Stimulated activated naive CD8-positive, alpha-beta T cell treated with anti-CD3 and anti-CD28 coated beads, Interleukin-15, Interleukin-2, amounts not matched to agents 100 U/mL and 50 U/mL, for 24 hours (primary cell): ENCODE data around the gene MYO18B.
A peak's percentile ranks its signal among the peaks of the same experiment; 100 is the strongest.

ENCODE experiments used
- ATAC-seq: fragments of 150-1000 bp; cut with Tn5 transposase; one replicate; pipeline ENCODE4 v1.10.0; 2021
- DNase-seq: peaks from one replicate; pipeline ENCODE4 v3.0.0; 2021

The MYO18B gene

GRCh38 chr22:25750569-25751173 is 8.7 kb downstream of the MYO18B start:
- no peak for ATAC-seq

DNA sequence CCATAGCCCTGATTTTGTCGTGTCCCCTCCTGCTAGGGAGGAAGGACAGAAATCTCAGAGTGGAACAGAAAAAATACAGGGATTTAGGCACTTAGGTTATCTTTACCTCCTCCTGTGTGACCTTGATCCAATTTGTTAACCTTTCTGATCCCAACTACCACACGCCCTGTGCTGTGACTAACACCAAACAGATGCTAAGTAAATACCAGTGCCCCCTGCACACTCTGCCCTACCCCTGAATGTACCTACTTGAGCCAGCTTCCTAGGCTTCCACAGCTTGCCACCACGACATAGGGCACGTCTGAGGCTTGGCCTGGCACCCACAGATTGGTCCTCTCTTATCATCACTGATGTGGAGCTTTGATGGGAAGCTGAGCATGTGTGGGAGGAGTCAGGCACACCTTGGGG is 9.2 kb downstream of the MYO18B start:
- no peak for ATAC-seq
- no peak for DNase-seq

More at GRCh38 chr22:25750569-25751173, 8.7 kb downstream of the MYO18B start:
- DNase-seq: no peak

GRCh38 chr22:25752615-25753214 is 10.7 kb downstream of the MYO18B start:
- DNase-seq: no peak
- ATAC-seq: no peak

DNA sequence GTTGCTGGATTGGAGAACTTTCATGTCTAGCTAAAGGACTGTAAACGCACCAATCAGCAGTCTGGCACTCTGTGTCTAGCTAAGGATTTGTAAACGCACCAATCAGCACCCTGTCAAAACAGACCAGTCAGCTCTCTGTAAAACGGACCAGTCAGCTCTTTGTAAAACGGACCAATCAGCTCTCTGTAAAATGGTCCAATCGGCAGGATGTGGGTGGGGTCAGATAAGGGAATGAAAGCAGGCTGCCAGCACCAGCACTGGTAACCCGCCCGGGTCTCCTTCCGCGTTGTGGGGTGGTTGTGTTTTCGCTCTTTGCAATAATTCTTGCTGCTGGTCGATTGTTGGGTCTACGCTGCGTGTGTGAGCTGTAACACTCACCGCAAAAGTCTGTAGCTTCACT is 11.3 kb downstream of the MYO18B start:
- ATAC-seq: no peak
- DNase-seq: no peak

GRCh38 chr22:25754527-25755202 is 12.7 kb downstream of the MYO18B start:
- no peak for DNase-seq

DNA sequence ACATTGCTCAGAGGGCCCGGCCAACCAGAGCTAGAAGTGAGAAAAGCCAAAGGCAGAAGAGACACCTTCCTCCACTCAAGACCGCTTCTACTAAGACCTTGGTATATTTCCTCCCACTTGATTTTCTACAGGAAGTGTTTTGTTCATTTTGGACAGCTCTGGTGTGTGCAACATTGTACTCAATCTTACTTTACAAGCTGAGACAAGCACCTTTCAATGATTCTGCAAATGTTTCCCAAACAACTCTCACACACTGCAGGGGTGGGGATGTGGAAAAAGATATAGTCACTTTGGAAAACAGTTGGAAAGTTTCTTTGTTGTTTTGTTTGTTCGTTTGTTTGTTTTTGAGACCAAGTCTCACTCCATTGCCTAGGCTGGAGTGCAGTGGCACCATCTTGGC is 15.7 kb downstream of the MYO18B start:
- ATAC-seq: no peak

More at GRCh38 chr22:25754527-25755202, 12.7 kb downstream of the MYO18B start:
- ATAC-seq: no peak

DNA sequence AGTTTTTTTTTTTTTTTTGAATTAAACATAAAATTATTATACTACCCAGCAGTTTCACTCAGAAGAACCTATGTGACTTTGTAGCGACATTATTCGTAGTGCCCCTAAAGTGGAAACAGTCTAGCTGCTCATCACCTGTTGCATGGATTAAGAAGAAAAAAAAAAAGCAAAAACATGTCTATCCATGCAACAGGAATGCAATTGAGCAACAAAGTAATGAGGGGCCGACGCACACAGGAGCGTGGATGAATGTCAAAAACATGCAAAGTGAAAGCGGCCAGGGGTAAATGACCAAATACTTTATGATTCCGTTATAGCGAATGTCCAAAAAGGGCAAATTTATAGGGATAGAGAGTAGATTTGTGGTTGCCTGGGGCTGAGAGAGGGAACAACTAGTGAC is 16.3 kb downstream of the MYO18B start:
- ATAC-seq (no peak), DNase-seq (no peak)

More for the DNA sequence above, 15.7 kb downstream of the MYO18B start:
- DNase-seq: no peak

- no peak for DNase-seq
- ATAC-seq: no peak
Measured at GRCh38 chr22:25759825-25760231, 17.8 kb downstream of the MYO18B start.

DNA sequence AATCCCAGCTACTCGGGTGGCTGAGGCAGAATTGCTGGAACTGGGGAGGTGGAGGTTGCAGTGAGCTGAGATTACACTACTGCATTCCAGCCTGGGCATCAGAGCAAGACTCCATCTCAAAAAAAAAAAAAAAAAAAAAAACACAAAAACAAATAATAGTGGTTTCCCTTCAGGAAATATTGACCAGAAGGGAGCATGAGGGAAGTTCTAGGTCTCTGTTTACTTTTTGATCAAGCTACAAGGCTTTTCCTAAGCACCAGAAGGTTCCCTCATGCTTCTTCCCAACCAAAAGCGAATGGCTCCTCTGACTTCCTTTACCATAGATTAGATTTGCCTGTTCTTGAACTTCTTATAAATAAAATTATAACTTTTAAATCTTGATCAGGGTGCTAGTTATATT is 18.3 kb downstream of the MYO18B start:
- no peak for ATAC-seq
- no peak for DNase-seq

GRCh38 chr22:25760848-25761595 is 19.0 kb downstream of the MYO18B start:
- DNase-seq (no peak), ATAC-seq (no peak)

DNA sequence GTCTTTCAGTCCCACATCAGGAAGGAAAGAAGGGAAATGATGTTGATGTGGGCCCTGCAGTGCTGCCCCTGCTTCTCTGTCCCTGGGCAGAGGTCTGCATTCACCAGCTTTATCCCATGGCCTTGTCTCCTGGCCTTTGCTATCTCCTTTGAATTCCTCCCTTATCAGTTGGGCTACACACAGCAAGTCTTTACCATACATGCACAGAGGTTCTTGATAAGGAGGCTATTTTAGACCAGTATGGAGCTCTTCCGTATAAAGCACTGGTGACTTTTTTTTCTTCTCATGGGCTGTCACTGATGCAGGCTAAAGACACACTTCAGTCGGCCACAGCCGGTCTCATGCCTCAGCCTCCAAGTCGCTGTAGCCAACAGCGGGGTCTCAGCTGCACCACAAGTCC is 20.2 kb downstream of the MYO18B start:
- ATAC-seq (no peak), DNase-seq (no peak)

DNA sequence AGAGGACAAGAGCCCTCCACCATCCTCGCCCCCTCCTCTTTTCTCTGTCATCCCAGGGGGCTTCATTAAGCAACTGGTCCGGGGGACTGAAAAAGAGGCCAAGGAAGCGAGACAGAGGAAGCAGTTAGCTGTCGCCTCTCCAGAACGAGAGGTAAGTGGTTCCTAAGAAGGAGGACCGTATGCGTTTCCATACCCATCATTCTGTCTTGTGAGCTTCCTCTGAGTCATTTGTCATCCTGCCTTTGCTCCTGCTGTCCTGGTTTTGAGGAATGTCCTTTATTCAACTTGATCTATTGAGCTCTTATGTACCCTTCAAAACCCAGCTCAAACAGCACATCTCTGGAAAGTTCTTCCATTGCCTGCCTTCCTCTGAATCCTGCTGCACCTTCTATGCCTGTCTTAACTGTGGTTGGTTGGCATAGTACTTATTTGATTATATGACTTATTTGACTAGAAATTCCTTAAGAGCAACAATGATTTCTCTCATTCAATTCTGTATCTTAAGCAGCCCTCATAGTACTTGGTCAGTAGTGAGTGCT is 21.3 kb downstream of the MYO18B start:
- DNase-seq (no peak), ATAC-seq (no peak)

DNA sequence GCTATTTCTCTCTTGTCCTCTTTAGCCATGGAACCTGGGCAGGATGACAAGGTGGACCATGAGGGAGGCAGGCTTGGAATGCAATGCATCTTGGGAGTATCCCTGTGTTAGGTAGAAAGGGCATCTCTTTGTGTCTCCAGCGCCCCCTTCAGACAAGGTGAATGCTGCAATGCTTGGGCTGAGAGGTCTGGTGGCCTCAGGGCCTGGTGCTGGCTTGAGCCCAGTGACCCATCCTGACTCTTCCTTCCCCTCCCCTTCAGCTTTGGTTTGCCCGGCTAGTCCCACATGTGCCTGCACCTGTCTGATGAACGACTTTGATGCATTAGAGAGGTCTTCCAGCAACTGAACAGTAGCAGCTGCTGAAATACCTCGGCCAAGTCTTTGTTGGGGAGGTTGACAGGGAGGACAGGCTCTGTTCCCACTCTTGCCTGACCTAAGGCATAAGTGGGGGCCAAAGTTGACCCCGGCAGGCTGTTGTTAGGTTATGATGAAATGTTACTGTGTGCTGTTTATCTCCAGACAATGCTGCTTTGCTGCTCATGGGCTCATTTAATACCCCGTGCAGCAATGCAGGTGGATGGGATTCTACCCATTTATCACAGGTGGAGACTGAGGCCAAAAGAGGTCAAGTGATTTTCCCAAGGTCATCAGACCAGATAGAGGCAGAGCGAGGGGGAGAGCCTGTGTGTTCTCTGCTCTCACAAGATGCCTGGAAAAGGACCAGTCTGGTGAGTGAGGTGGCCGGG is 22.5 kb downstream of the MYO18B start:
- ATAC-seq (no peak), DNase-seq (no peak)

- no peak for DNase-seq
- no peak for ATAC-seq
Measured at GRCh38 chr22:25765016-25765367, 23.0 kb downstream of the MYO18B start.

GRCh38 chr22:25765801-25766200 is 23.8 kb downstream of the MYO18B start:
- DNase-seq (no peak), ATAC-seq (no peak)

DNA sequence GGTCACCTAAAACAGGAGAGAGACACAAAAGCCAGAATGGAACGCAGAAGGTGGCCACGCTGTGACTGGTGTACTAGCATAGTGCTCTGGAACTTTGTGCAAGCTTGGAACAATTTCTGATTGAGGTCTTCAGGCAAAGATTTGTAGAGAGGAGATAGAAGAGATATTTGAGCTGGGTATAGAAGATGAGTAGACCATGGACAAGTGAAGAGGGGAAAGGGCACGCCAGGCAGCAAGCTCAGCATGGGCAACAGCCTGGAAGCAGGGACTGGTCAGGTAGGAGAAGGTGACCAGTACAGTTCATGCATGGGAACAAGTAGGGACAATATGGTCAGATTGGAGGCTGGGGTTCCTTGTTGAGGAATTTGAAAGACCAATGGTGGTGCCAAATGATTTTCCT is 24.4 kb downstream of the MYO18B start:
- DNase-seq (no peak), ATAC-seq (no peak)

DNA sequence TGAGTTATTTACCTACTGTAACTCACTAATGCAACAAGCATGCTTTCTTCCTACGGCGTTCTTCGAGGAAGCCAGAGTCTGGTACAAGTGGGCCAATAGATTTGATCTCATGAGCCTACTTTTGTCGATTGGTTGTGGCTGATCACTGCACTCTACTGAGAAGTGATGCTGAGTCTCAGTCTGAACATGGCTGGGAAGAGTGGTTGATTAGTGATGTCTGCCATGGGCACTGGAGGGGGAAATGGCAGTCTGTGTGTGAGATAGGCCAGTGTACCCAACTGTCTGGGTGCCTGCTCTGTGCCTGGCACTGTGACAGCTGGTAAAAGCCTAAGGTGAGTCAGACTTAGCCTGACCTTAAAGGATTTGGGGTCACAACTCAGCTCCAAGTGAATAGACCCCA is 28.3 kb downstream of the MYO18B start:
- DNase-seq: no peak
- no peak for ATAC-seq

- ATAC-seq (no peak), DNase-seq (no peak)
Measured at GRCh38 chr22:25772288-25772687, 30.3 kb downstream of the MYO18B start.

DNA sequence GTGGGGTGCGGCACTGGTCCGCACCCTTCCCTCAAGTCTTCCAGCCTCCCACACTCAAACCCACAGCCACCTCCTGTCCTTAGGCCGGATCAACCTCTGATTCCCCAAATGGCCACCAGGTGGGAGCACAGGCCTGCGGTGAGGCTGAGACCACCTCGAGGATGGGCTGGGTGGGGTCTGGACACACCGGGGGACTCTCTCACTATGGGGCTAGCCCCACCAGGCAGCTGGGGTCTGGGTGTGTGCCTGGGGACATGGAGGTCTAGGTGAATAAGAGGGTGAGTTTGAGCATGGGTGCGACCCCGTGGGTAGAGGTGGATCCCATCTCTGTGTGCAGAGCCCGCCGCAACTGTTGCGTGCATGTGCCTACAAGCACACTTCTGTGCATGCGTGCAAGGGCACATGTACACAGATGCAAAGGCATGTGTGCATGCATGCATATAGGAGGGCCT is 32.6 kb downstream of the MYO18B start:
- peak; percentile 21 for ATAC-seq
- peak; percentile 24 for DNase-seq

- DNase-seq: no peak
Measured at GRCh38 chr22:25775531-25775930, 33.5 kb downstream of the MYO18B start.

GRCh38 chr22:25777411-25777810 is 35.4 kb downstream of the MYO18B start:
- no peak for DNase-seq
- ATAC-seq: no peak

More at GRCh38 chr22:25775531-25775930, 33.5 kb downstream of the MYO18B start:
- no peak for ATAC-seq

- DNase-seq: no peak
- ATAC-seq: no peak
Measured at GRCh38 chr22:25777870-25778269, 35.9 kb downstream of the MYO18B start.
